Ectodermal cell (in vitro differentiated cells): ENCODE measurements around the gene INSC.

ENCODE experiments used
- H3K27ac ChIP-seq: 2 replicates; pipeline ENCODE4 v1.7.0; 2013; ENCODE audit warnings: mild to moderate bottlenecking, low read depth, low read length; ENCODE audit not compliant: insufficient read depth, poor library complexity, severe bottlenecking
- H3K27me3 ChIP-seq: 2 replicates; pipeline ENCODE4 v1.7.0; 2013; ENCODE audit warnings: mild to moderate bottlenecking, low read length; ENCODE audit not compliant: insufficient read depth, control insufficient read depth, poor library complexity, severe bottlenecking
- H3K36me3 ChIP-seq: one replicate; pipeline ENCODE4 v1.7.0; 2013; ENCODE audit warnings: low read length; ENCODE audit not compliant: control insufficient read depth, insufficient read depth
- H3K4me1 ChIP-seq: one replicate; pipeline ENCODE4 v1.7.0; 2013; ENCODE audit warnings: low read length; ENCODE audit not compliant: control insufficient read depth, insufficient read depth
- H3K4me3 ChIP-seq: 2 replicates; pipeline ENCODE4 v1.7.0; 2013; ENCODE audit warnings: low read depth, low read length, control low read depth; ENCODE audit not compliant: insufficient read depth
- H3K9me3 ChIP-seq: 2 replicates; pipeline ENCODE4 v1.7.0; 2013; ENCODE audit warnings: mild to moderate bottlenecking, low read length, moderate library complexity; ENCODE audit not compliant: control insufficient read depth
- WGBS, 2 experiments: methylation state at CpG; one replicate each; pipeline ENCODE4 v1.1.7; 2013; ENCODE audit warnings: missing lambda C conversion rate in 2 of 2; 5-methylcytosine and 5-hydroxymethylcytosine counted together

The INSC gene

DNA sequence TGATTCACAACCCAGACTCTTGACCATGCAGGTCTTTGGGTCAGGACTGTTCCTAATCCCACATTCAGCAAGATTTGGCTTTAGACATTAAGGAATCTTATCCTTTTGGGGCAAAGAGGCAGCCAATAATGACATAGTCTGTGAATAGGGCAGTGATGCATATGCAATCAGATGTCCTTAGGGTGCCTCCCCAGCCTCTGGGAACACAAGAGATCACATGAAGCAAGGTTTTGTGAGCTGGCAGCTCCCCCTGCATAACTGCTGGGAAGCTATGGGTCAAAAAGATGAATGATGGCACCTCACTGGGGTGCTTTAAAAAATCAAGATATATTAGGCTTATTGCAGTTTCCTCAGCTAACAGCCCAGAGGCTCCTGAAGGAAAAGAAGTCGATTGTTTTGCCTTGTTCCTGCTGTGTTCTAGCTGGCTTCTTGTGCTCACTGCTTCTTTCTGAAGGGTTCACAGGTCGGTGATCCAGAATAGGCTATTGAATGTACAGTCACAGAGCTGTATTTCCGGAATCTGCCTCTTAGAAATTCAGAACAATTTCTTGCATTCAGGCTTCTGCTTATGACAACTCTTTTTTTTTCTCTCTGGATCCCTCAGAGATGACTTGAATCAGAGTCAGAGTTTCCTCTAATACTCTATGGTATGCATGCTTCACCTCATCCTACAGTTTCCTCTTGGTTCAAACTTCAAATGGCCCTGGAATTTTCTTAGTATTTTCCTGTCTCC, 31.7 kb downstream of the INSC start:
- Histone ChIP-seq H3K36me3 (no peaks in the 10 kb centered on the region), H3K4me1 (peaks cover 11% of the 10 kb centered on the region), H3K9me3 (no peaks in the 10 kb centered on the region), H3K4me3 (no peak overlapping the region), H3K27me3 (no peaks in the 10 kb centered on the region), H3K27ac (no peak overlapping the region)
- WGBS, 2 experiments = 60 to 65% methylated on average over 3 of the region's 3 CpGs

DNA sequence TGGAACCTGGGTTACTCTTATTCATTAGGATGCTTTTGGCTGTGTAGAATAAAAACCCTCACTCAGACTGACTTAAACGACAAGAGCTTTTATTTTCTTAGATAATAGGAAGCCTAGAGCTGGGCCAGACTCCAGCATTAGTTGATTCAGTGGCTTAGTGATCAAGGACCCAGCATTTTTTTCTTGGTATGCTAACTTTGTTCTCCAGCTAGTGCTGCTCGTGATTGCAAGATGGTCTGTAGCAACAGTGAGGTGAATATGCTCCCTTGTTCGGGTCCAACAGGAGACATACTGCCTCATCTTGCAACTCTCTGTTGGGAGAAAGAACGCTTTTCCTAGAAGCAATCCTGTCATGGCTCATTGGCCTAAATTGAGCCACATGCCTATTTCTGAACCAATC, 33.4 kb downstream of the INSC start:
- Histone ChIP-seq H3K36me3 (no peaks in the 10 kb centered on the region), H3K4me1 (peaks cover 8% of the 10 kb centered on the region), H3K27ac (no peak overlapping the region), H3K4me3 (no peak overlapping the region), H3K9me3 (no peaks in the 10 kb centered on the region), H3K27me3 (no peaks in the 10 kb centered on the region)
- WGBS, 2 experiments = 74 to 77% methylated on average over 4 of the region's 4 CpGs

DNA sequence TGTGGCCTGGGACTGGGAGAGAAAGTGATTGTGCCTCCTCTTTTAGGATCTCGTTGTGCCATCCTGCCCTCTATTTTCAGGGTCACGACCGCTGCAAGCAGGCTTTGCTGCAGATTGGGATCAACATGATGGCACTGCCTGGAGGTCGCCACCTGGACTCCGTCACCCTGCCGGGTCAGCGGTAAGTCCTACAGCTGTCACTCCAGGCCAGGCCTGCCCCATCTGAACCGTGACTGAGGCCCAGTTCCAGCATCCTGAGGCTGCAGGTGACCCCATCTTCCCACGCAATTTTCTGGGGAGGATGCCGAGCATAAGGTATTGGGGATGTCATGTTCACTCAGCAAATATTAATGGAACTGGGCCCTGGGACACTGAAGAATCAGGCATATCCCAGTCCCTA, 34.3 kb downstream of the INSC start:
- Histone ChIP-seq H3K4me1 (peaks cover 6% of the 10 kb centered on the region), H3K4me3 (no peak overlapping the region), H3K27me3 (no peaks in the 10 kb centered on the region), H3K27ac (no peak overlapping the region), H3K36me3 (no peaks in the 10 kb centered on the region), H3K9me3 (no peaks in the 10 kb centered on the region)
- 94% methylated on average over 10 of the region's 10 CpGs for WGBS, 2 experiments

DNA sequence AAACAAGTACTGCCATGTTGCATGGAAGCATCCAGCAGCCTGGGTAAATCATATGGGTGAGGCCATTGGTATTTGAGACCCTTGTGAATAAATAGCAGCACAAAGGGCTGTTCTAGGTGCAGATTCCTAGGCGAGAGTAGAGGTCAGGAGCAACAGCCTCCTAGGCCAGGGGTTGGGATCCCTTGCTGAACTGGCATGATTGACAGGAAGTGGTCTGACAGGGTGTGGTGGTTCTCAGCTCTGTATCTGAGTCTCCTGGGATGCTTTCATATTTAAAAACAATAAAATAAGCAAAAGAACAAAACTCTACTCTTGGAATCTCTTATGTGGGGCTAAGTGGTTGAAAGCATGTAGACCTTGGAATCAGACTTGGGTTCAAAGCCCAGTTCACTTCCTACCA, 35.8 kb downstream of the INSC start:
- H3K4me1 ChIP-seq = peaks cover 6% of the 10 kb centered on the region

DNA sequence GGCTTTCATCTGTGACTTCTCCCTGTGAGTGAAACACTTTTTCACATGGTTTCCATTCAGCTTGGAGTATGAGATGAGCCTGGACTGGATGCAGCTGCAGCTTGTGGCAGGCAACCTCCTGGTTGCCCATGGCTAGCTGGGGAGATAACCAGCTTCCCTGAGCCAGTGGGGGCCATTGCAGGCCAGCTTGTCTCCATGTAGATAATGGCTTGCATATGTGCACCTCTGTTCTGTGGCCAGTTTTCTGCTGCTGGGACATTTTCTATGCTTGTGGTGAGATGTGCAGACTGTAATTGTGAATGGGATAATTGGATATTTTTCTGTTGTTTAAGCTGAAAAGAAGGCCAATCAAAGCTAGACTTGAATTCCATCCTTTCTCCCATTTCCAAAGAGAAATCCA, 38.5 kb downstream of the INSC start:
- Histone ChIP-seq H3K36me3 (no peaks in the 10 kb centered on the region), H3K9me3 (no peaks in the 10 kb centered on the region), H3K27ac (no peak overlapping the region), H3K27me3 (no peaks in the 10 kb centered on the region), H3K4me3 (no peak overlapping the region), H3K4me1 (no peaks in the 10 kb centered on the region)

More for the DNA sequence above, 35.8 kb downstream of the INSC start:
- Histone ChIP-seq H3K27ac (no peak overlapping the region), H3K4me3 (no peak overlapping the region), H3K36me3 (no peaks in the 10 kb centered on the region), H3K9me3 (no peaks in the 10 kb centered on the region), H3K27me3 (no peaks in the 10 kb centered on the region)
- 91 to 95% methylated on average over 1 of the region's 1 CpG for WGBS, 2 experiments

DNA sequence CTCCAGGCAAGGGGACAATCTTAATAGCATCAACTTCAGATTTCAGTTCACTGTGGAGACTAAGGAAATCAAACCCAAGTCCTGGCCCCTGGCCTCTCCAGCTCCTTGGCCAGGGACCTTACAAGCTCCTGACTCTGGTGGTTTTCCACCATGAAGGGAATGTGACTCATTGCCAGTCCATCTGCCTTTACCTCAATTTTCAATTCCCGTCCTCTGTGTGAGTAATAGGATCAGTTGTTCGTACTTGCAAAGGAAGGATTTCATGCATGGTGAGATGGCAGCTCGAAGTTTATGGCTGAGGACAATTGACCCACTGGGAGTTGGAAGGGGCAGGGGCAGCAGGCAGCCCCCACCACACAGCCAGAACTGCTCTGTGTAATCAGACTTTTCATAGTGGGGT, 42.5 kb downstream of the INSC start:
- no peaks in the 10 kb centered on the region for H3K27me3 ChIP-seq
- no peak overlapping the region for H3K27ac ChIP-seq
- no peaks in the 10 kb centered on the region for H3K9me3 ChIP-seq
- no peak overlapping the region for H3K4me3 ChIP-seq
- WGBS, 2 experiments = 94 to 96% methylated on average over 3 of the region's 3 CpGs
- no peaks in the 10 kb centered on the region for H3K4me1 ChIP-seq
- H3K36me3 ChIP-seq = no peaks in the 10 kb centered on the region

DNA sequence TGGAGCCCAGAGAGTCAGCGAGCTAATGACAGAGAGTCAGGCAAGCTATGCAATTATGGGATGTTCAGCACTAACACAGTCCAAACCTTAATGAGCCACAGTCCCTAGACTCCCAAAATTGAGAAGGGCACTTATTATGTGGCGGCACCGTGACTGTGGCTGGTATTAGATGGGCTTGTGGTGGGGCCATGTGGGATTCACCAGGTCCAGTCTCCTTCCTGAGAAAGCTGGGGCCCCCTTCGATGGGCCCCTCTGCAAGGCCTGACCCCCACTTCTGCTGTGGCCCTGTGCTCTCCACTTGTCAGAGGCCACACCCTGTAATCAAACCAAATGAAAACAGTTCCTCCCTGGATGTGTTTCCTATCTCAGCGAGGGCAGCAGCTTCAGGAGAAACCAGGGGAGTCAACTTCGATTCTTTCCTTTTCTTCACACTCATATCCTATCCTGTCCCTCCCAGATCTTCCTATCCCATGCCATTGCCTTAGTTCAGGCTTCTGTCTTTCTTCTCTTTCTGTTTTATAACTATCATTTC, 42.9 kb downstream of the INSC start:
- H3K9me3 ChIP-seq = no peaks in the 10 kb centered on the region
- H3K27me3 ChIP-seq = no peaks in the 10 kb centered on the region
- H3K36me3 ChIP-seq = no peaks in the 10 kb centered on the region
- no peaks in the 10 kb centered on the region for H3K4me1 ChIP-seq
- H3K4me3 ChIP-seq = no peak overlapping the region
- no peak overlapping the region for H3K27ac ChIP-seq
- 91 to 93% methylated on average over 6 of the region's 6 CpGs for WGBS, 2 experiments

DNA sequence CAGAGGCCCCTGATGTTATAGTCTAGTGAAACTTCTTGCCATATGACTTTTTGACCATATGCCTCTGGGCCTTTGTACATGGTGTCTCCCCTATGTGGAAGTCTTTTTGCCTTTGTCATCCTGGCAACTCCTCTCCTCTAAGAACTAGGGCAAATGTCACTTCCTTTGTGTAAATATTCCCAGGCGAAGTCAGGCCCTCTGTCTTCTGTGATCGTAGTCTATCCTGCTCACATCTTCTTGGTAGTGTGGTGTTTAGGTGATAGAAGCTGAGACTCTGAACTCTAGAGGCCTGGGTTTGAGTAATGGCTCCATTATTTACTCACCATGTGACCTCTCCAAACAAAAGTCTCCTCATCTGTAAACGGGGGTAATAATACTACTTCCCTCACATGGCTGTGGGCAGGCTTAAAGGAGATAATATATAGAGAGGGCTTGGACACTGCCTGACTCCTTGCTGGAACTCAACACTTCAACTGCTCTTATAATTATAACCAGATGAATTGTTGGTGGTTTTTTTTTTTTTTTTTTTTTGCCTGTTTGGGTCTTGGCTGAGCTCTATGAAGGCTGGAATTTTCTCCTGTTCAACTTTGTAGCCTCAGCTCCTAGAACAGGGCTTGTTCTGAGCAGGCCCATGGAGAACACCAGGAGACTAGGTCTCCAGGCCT, 43.8 kb downstream of the INSC start:
- Histone ChIP-seq H3K36me3 (no peaks in the 10 kb centered on the region), H3K4me1 (no peaks in the 10 kb centered on the region), H3K27ac (no peak overlapping the region), H3K27me3 (no peaks in the 10 kb centered on the region), H3K4me3 (no peak overlapping the region), H3K9me3 (no peaks in the 10 kb centered on the region)
- 89 to 92% methylated on average over 2 to 3 of the region's 3 CpGs for WGBS, 2 experiments

DNA sequence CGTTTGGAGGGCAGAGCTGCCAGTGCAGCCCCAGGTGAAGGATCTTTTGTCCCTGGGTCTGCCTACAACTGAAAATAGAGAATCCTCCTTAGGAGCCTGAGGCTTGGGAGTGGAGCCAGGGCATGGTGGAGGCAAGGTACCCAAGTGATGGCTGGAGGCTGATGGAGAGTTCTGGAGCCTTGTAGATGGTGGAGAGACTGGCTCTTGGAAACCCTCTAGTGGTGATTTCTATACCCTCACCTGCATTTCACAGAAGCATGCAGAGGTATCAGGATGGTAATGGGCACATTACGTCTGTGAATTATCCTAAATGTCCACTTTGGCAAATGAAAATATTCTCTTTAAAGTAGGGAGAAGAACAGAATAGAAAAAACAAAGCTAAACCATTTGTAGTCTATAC, 44.4 kb downstream of the INSC start:
- Histone ChIP-seq H3K4me3 (no peak overlapping the region), H3K27me3 (no peaks in the 10 kb centered on the region), H3K9me3 (no peaks in the 10 kb centered on the region), H3K4me1 (no peaks in the 10 kb centered on the region), H3K36me3 (no peaks in the 10 kb centered on the region), H3K27ac (no peak overlapping the region)
- WGBS, 2 experiments = 70 to 97% methylated on average over 1 to 2 of the region's 2 CpGs

DNA sequence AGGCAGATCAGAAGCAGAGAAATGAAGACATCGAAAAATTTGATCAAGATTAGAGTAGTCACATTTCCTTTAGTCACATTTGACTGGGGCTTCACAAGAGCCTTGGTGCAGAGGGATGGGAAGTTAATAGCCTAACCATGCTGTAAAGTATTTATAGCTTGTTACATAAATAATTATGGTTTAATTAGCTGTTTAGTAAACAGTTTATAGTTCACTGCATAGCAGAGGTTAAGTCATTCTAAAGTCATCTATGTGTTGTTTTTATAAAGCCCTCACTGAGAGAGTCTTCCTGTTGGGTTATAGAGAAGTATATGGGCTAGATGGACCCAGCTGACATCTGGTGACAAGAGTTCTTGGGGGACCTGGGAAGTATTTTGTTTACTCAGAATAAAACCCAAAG, 47.1 kb downstream of the INSC start:
- Histone ChIP-seq H3K4me3 (no peak overlapping the region), H3K27me3 (no peaks in the 10 kb centered on the region), H3K4me1 (no peaks in the 10 kb centered on the region), H3K9me3 (no peaks in the 10 kb centered on the region), H3K27ac (no peak overlapping the region), H3K36me3 (no peaks in the 10 kb centered on the region)
- WGBS, 2 experiments = 89 to 92% methylated on average over 1 of the region's 1 CpG
